AG09319 (cell line): ENCODE measurements around the gene POC1A.

Experiments used
- DNase-seq: peaks from one replicate; pipeline ENCODE4 v3.0.0-alpha.2; 2010; ENCODE audit warnings: low read depth; ENCODE audit errors: extremely low read depth
- TF ChIP-seq, protein P1 (sequence below): IDR thresholded peaks from 2 replicates; pipeline ENCODE4 v1.5.1; 2011; ENCODE audit warnings: low read depth, mild to moderate bottlenecking, inconsistent platforms, low read length, moderate library complexity

Gene POC1A

GRCh38 chr3:52143616-52144015 is 10.6 kb downstream of the POC1A start:
- DNase-seq: no peak
- TF ChIP-seq, protein P1, sequence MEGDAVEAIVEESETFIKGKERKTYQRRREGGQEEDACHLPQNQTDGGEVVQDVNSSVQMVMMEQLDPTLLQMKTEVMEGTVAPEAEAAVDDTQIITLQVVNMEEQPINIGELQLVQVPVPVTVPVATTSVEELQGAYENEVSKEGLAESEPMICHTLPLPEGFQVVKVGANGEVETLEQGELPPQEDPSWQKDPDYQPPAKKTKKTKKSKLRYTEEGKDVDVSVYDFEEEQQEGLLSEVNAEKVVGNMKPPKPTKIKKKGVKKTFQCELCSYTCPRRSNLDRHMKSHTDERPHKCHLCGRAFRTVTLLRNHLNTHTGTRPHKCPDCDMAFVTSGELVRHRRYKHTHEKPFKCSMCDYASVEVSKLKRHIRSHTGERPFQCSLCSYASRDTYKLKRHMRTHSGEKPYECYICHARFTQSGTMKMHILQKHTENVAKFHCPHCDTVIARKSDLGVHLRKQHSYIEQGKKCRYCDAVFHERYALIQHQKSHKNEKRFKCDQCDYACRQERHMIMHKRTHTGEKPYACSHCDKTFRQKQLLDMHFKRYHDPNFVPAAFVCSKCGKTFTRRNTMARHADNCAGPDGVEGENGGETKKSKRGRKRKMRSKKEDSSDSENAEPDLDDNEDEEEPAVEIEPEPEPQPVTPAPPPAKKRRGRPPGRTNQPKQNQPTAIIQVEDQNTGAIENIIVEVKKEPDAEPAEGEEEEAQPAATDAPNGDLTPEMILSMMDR: no peak

DNA sequence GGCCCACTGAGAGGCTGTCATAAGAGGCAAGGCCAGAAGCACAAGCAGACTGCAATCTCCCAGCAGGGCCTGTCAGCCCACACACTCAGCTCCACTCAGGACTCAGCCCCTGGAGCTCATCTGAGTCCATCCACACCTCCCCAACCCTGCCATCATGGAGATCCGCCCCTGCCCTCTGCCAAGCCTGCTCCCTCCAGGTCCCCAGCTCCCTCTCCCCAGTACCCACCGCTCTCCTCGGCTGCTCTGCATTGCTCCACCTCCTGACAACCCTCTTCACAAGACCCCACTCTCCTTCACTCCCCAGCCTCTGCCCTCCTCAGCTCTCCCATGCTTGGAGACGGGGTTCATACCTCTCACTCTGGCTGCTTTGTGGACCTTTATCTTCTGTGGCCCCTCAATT is 11.1 kb downstream of the POC1A start:
- TF ChIP-seq, protein P1: no peak
- DNase-seq: no peak

DNA sequence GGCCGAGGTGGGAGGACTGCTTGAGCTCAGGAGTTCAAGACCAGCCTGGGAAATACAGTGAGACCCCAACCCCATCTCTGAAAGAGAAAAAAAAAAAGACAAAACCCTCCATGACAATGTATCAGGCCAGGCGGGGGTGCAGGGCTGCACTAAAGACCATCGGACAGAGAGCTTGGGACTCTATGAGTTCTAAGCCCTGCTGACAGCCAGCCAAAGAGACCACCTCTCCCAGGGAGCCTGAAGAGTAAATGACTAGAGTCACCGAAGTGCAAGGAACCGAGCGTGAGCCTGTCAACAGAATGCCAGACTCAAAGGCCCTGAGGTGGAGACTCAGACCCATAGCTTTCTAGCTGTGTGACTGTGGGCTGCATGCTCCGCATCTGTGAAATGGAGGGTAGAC is 12.5 kb downstream of the POC1A start:
- DNase-seq: no peak

DNA sequence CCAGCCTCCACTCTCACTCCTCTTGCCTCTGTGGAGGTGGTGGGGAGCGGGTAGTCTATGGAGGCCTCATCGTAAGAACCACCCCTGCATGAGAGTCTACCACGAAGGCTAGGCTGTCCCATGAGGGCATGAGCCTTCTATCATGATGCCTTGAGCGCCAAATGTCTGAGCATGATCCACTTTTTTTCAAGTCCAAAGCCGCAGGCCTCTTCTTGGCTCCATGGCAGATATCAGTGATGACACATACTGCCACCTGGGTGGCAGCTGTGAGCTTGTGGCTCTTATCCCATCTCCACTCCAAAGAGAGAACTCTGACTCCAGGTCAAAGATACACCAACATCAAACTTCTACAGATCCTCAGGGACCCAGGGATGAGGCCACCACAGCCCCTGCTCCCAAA is 13.5 kb downstream of the POC1A start:
- no peak for DNase-seq
- TF ChIP-seq, protein P1: no peak

More for the DNA sequence above, 12.5 kb downstream of the POC1A start:
- TF ChIP-seq, protein P1: no peak

DNA sequence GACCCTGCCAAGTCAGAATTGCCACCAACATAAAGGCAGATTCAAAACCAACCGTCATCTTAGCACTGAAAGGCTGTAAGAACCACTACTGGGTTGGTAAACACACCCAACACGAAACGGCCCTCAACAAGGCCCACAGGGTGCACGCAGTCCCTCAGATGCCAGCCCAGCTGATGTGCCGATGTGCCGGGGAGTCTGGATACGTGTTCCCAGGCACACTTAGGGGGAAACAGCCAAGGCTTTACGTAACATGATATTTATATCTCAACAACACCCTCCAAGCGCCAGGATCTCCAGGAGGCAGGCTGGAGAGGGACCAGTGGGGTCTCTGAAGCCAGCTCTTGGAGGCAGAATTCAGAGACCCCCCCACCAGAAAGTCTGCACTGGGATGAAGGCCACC is 14.2 kb downstream of the POC1A start:
- TF ChIP-seq, protein P1: no peak
- DNase-seq: no peak

DNA sequence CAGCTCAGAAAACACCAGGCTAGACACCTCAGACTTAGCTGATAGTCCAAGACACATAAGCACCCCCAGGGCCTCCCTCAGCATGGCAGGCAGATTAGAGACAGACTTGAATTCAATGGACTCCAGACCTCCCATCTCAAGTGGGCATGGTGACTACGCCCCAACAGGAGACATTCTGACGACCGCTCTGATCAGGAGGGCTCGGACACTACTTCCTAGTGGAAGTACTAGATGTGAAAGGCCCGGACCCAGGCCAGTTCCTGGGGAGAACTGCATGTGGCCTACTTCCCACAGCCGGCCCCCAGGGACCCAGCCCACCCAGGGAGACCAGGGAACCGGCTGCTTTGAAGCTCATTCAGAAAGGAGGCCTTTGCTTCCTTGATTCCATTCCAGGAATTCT is 16.9 kb downstream of the POC1A start:
- no peak for DNase-seq
- TF ChIP-seq, protein P1: no peak

DNA sequence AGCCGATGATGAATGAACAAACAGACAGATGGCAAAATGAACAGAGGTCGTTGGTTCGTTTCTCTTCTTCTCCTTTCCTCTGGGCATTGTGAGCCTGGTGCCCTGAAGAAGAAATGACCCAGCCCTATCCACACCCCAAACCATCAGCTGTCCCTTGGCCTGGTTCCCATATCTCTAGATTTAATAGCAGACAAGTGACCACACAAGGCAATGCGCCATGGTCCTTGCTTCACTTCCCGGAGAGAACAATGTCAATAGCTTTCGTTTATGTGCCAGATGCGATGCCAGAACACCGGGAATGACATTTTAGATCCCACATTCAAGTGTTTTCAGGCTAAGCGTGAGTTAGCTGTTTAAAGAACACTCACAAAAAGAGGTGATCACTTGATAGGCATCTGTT is 17.7 kb downstream of the POC1A start:
- no peak for DNase-seq
- TF ChIP-seq, protein P1: no peak
